GM21515 (cell line): ENCODE data around the gene NFYB.
"Not testable (repeated sequence)": the region's sequence is repeated elsewhere in the genome, so short reads cannot be mapped to it uniquely, and the experiment has no call there.

Experiments used
- ATAC-seq: cut with Tn5 transposase; IDR thresholded peaks from one replicate; pipeline ENCODE4 v1.9.1; 2021; ENCODE audit not compliant: unreplicated experiment

The NFYB gene

DNA sequence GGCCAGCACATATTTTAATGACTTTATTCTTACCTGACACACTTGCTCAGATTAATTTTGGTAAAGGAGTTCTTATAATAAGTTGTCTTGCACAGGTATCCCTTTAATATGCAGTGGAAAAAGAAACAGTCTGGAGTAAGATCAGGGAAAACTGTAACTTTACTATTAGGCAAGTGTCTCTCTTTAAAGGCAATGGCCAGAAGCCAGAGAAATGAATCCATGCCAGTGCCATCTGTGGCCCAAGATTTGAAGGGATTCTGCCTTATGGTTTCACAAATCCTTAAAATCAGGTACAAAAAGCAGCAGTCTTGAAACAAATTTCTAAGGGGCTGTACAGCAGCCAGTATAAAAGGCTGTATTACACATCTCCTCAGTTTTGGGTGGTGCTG lies 22.4 kb downstream of the NFYB start:
- no peak for ATAC-seq

- ATAC-seq = not testable (repeated sequence)
Observed at GRCh38 chr12:104114834-104115586, 23.0 kb downstream of the NFYB start.

DNA sequence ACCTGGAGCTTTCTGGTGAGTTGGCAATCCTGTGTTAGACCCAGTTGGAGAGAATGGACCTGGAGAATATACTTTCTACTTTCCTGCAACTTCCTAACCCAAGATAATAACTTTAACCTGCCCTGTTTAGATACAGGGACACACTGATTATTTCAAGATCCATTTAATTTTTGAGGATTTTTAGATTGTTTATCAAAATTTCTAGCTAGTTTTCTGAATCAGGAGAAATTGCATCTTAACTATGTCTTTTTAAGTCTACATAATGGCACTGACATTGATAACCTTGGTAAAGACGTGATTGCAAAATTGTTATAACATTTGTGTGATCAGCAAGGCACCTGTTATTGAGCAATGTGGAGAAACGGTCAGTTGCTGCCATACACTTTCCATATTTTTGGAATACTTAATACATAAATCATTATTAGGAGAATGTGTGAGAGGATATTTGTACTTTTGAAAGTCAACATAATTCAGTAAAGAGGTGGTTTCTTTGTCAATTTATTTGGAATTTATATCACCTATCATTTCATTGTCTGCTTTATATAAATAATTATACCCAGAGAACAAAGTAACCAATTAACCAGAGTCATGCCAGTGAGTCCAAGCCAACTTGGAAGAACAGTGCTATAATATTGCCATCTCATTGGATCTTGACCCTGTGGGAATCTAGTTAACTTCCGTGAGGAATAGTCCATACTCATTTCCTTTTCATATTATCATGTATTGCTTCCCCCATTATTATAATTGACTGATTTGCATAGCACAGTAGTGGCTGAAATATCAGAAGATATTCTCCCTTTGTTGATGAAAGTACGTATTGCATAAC lies 28.4 kb downstream of the NFYB start:
- no peak for ATAC-seq

DNA sequence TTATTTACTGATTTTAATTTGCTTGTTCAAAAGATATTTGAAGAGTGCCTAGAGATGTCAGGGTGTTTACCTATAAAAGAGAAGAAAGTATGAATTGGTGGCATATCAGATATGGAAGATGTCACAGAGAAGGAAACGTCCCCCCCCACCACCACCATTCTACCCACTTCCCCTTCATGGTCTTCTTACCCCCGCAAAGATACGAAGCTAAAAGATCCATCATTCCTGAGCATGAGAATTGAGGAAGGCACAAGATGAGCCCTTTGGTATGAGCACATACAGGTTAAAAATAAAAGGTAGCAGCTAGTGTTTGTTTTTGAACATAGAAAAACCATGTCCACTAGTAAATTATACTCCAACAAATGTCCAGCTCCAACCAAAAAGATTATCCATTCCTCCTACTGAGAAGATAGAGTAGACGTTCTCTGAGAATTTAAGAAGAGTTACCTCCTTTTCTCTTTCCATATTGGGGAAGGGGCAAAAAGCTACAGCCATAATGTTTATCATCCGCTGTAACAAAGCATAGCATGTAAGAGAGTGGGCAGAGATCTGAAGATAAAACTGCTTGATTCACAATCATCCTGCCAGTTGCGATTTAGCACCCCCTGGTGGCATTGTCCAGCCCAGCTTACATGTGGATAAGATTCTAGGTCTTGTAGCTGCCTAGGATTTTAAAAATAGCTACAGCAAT lies 29.1 kb downstream of the NFYB start:
- ATAC-seq = no peak

DNA sequence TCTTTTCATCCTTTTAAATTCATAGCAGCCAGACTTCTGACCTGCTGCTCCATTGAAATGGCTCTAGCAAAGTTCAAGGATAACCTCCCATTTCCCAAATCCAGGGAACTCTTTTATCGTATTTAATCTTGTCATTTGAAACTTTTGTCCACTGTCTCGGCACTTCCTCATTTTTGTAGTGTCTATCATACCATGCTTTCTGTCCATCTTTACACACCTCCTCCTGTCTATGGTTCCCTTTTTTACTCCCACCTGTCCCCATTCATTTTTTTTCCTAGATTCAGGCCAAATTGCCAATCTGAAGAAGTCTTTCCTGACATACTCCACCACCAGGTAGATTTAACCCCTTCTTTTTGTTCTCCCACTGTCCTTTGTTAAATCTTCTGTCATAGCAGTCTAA lies 31.0 kb downstream of the NFYB start:
- no peak for ATAC-seq

DNA sequence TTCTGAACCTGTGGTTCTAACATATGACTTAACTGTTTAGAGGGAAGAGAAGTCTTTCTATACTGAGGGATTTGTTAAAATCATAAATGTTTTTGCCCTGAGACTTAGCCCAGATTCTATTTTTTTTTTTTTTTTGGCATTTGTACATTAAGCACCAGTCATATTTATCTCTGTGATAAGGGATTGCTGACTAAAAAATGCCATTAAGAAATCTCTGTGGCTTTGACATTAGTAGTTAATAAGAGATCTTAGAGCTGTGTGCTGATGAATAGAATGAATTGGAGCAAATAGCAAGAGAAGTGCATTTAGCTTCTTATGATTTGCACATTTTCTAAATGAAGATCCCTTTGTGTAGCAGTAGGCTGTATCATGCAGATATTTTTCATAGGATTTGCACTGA lies 32.5 kb downstream of the NFYB start:
- ATAC-seq = no peak

GRCh38 chr12:104097954-104098353 lies 40.1 kb downstream of the NFYB start:
- ATAC-seq = no peak

DNA sequence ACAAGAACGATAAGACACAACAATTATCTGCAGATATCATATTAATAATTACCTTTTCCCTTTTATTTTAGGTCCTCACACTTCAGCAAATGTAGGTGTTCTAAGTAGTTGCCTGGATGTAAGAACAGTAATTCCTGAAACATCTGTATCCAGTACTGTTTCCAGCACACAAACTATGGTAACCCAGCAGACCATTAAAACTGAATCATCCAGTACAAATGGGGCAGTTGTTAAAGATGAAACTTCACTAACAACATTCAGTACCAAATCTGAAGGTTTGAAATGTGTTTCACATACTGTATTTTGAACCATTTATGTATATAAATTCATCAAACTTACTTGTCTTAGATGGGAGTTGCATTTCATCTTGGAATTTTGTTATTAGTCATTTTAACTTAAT lies 42.7 kb downstream of the NFYB start:
- ATAC-seq = no peak

DNA sequence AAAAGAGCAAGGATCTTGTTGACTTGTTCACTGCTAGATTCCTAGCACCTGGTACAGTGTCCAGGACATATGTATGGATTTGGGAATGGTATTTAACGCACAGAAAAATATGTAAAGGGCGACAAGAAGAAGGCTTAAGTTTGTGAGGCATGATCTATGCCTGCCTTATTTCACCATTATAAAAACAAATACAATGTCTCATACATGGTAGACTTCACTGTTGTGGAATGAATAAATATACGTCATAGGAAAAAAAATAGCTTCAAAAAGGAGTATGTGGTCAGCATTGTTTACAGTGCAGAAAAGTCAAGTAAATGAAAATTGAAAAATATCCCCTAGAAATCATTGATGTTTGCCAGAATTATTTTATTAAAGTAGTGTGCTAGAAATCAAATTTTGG lies 43.7 kb downstream of the NFYB start:
- no peak for ATAC-seq

DNA sequence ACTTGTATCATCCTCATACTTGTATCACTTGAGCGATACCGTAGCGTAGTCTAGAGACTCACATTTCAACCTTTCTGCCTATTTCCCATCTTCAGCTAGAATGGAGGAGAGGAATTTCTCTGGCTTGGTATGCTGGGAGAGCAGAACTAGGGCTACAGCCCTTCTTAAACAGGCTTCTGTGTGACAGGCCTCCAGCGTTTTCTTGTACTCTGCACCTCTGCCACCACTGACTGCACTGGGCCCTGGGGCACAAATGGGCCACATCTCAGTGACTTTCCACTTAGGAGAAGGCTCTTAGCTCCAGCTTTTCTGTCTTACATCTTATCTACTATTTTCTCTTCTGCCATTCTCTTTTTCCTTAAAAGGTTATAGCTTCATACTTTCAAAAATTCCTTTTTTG lies 46.9 kb downstream of the NFYB start:
- no peak for ATAC-seq

DNA sequence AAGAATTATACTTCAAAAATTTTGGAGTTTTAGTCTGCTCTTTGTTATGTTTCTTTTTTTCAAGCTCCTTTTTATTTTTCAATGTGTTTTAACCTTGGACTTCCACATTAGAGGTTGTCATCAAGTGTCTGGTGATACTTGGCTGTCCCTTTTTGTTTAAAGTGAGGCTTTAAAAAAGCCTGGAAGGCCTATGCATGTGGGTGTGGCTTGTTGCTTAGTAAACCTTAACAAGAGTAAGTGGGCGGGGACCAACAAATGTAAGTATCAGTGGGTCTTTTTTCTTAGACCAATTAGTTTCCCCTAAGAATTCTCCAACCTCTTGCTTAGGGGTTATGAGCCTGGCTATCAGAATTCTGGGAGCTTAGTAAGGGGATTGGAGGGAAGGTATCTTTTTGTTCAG lies 47.3 kb downstream of the NFYB start:
- no peak for ATAC-seq

GRCh38 chr12:104083769-104084475 lies 54.1 kb downstream of the NFYB start:
- peak; percentile 80 for ATAC-seq

DNA sequence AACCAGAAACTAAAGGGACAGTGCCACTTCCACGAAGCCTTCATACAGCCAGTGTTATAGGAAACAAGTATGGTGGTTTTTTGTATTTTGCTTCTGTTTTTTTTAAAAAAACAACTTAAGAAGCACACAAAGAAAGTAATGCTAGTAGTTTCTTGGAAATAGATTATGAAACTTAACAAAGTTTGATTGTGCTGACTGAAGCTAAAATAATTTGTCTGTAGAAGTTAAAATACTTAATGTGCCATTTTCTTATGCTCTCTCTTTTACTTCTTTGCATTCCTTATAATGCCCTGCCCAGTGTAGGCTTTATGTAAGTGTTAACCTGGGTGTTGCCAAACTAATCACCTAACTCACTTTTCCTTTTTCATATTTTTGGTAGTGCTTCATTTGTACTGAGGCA lies 57.2 kb downstream of the NFYB start:
- ATAC-seq = no peak

GRCh38 chr12:104079024-104079423 lies 59.0 kb downstream of the NFYB start:
- no peak for ATAC-seq

GRCh38 chr12:104073699-104074098 lies 64.3 kb downstream of the NFYB start:
- ATAC-seq = no peak

DNA sequence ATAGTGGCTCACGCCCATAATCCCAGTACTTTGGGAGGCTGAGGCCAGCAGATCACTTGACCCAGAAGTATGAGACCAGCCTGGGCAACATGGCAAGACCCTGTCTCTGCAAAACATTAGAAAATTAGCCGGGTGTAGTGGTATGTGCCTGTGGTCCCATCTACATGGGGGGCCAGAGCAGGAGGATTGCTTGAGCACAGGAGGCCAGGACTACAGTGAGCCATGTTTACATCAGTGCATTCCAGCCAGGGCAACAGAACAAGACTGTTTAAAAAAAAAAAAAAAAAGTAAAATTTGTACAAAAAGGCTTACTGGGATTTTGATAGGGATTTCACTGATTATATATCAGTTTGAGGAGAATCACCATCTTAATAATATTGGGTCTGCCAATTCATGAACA lies 65.9 kb downstream of the NFYB start:
- ATAC-seq = no peak
